Vagina (tissue), 2 donors: ENCODE results near the gene DPYSL3.

Experiments used
- POLR2A ChIP-seq, 2 donors: fragments of 450-650 bp; IDR thresholded peaks; one replicate each; pipeline ENCODE4 v1.6.1; 2017; ENCODE audit warnings: antibody characterized with exemption in 2 of 2, mild to moderate bottlenecking in 2 of 2, moderate library complexity in 2 of 2
- TF ChIP-seq, protein P1 (sequence below), 3 experiments: fragments of 450-650 bp in 2 of 3; fragments of 200-600 bp in 1 of 3; sonication (generic) in 1 of 3; IDR thresholded peaks; one replicate each; pipeline ENCODE4 v1.5.1; 2017 to 2019; ENCODE audit warnings: antibody characterized with exemption in 3 of 3, mild to moderate bottlenecking in 2 of 3, moderate library complexity in 2 of 3

- TF ChIP-seq POLR2A (IDR thresholded peaks at IDR 0.05): no peak
- TF ChIP-seq, protein P1, sequence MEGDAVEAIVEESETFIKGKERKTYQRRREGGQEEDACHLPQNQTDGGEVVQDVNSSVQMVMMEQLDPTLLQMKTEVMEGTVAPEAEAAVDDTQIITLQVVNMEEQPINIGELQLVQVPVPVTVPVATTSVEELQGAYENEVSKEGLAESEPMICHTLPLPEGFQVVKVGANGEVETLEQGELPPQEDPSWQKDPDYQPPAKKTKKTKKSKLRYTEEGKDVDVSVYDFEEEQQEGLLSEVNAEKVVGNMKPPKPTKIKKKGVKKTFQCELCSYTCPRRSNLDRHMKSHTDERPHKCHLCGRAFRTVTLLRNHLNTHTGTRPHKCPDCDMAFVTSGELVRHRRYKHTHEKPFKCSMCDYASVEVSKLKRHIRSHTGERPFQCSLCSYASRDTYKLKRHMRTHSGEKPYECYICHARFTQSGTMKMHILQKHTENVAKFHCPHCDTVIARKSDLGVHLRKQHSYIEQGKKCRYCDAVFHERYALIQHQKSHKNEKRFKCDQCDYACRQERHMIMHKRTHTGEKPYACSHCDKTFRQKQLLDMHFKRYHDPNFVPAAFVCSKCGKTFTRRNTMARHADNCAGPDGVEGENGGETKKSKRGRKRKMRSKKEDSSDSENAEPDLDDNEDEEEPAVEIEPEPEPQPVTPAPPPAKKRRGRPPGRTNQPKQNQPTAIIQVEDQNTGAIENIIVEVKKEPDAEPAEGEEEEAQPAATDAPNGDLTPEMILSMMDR (IDR thresholded peaks at IDR 0.05): no peak
Measured at GRCh38 chr5:147430628-147431027, 79.2 kb downstream of the DPYSL3 start.
